Brain microvascular endothelial cell (primary cell): Measurements from ENCODE around the gene SLC41A3.

Experiments
- DNase-seq: peaks from one replicate; pipeline ENCODE4 v3.0.0-alpha.2; 2020
- H3K27ac ChIP-seq: fragments of 250-450 bp; sonication (Bioruptor Pico); 2 replicates; pipeline ENCODE4 v1.5.1; 2020; ENCODE audit warnings: mild to moderate bottlenecking, moderate library complexity
- H3K27me3 ChIP-seq: fragments of 250-450 bp; sonication (Bioruptor Pico); replicated peaks from 2 replicates; pipeline ENCODE4 v1.5.1; 2020; ENCODE audit warnings: mild to moderate bottlenecking
- H3K36me3 ChIP-seq: fragments of 250-450 bp; sonication (Bioruptor Pico); replicated peaks from 2 replicates; pipeline ENCODE4 v1.5.1; 2020; ENCODE audit warnings: mild to moderate bottlenecking
- H3K4me3 ChIP-seq: 2 replicates; pipeline ENCODE4 v1.5.1; 2011; ENCODE audit warnings: low read depth, mild to moderate bottlenecking, control low read depth, low read length, moderate library complexity
- CTCF ChIP-seq: IDR thresholded peaks from 2 replicates; pipeline ENCODE4 v1.5.1; 2011; ENCODE audit warnings: low read depth, mild to moderate bottlenecking, moderate library complexity, low read length, control low read depth, inconsistent platforms; ENCODE audit errors: missing control alignments
- in situ Hi-C: cut with HindIII; loops from 2 replicates; pipeline ENCODE4 v1.10.0; 2017; ENCODE audit warnings: low sequenced_read_pairs, low pct_ligation_motif_present

The SLC41A3 gene

GRCh38 chr3:126106336-126107202 is 22.6 kb upstream of the SLC41A3 start:
- H3K36me3 ChIP-seq, result no peaks in the 10 kb centered on the region

GRCh38 chr3:126105691-126106187 is 21.8 kb upstream of the SLC41A3 start:
- H3K4me3 ChIP-seq, result no peak overlapping the region
- no peaks in the 10 kb centered on the region for H3K27me3 ChIP-seq
- no peak overlapping the region for H3K27ac ChIP-seq
- H3K36me3 ChIP-seq, result no peaks in the 10 kb centered on the region
- no peak for TF ChIP-seq CTCF
- in situ Hi-C loops, result no loop called here
- DNase-seq, result no peak

More at GRCh38 chr3:126106336-126107202, 22.6 kb upstream of the SLC41A3 start:
- in situ Hi-C loops, result no loop called here
- H3K27me3 ChIP-seq, result no peaks in the 10 kb centered on the region
- no peak overlapping the region for H3K4me3 ChIP-seq
- no peak overlapping the region for H3K27ac ChIP-seq
- TF ChIP-seq CTCF, result no peak
- no peak for DNase-seq

- no peak for TF ChIP-seq CTCF
- Histone ChIP-seq H3K36me3 (no peaks in the 10 kb centered on the region), H3K27ac (no peak overlapping the region), H3K4me3 (no peak overlapping the region), H3K27me3 (no peaks in the 10 kb centered on the region)
- DNase-seq, result no peak
- in situ Hi-C loops, result no loop called here
Observed at GRCh38 chr3:126104742-126105605, 21.1 kb upstream of the SLC41A3 start.

- no peak for TF ChIP-seq CTCF
- H3K4me3 ChIP-seq, result no peak overlapping the region
- H3K36me3 ChIP-seq, result no peaks in the 10 kb centered on the region
- no peak for DNase-seq
- H3K27ac ChIP-seq, result no peak overlapping the region
- H3K27me3 ChIP-seq, result no peaks in the 10 kb centered on the region
- in situ Hi-C loops, result no loop called here
Observed at GRCh38 chr3:126104028-126104635, 20.2 kb upstream of the SLC41A3 start.

- DNase-seq, result no peak
- no peak overlapping the region for H3K4me3 ChIP-seq
- no peak overlapping the region for H3K27ac ChIP-seq
- no peaks in the 10 kb centered on the region for H3K27me3 ChIP-seq
- peak; percentile 12 for TF ChIP-seq CTCF
- in situ Hi-C loops, result no loop called here
- H3K36me3 ChIP-seq, result no peaks in the 10 kb centered on the region
Observed at GRCh38 chr3:126103121-126104027, 19.4 kb upstream of the SLC41A3 start.
